HG03064 (cell line): Measurements from ENCODE around the gene MAP1LC3B2.
"Not testable (repeated sequence)": the region's sequence is repeated elsewhere in the genome, so short reads cannot be mapped to it uniquely, and the experiment has no call there.

Experiments
- ATAC-seq: cut with Tn5 transposase; IDR thresholded peaks from one replicate; pipeline ENCODE4 v1.9.1; 2021; ENCODE audit warnings: low read depth; ENCODE audit not compliant: unreplicated experiment

MAP1LC3B2 gene

DNA sequence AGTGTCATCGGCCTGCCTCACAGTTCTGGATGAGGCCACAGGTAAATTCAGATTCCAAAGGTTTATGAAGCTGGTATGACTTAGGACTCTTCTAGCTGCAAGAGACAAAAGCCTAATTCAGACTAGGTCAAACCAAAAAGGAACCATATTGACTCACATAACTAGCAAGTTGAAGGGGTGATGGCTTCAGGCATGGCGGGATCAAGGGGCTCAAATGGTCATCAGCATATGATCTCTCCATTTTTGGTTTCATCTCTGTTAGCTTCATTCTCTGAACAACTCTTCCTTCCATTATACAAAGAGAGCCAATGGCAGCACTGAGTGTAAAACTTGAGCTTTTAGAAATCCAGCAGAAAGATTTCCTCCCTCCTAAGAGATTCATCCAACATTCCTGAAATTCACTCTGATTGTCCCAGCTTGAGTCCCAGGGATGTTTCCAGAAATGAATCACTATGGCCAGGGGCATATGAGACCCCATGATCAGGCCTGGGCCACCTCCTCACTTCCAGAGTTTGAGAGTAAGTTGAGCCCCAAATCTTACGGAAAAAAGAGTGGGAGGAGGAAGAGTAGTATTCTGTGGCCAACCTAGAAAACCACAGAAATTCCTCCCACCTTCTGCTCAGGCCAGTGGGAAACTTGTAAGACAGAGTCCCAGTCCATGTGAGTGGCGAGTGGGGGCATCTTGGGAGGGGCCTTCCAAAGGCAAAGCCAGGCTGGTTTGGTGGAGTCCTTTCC lies 2.0 kb upstream of the MAP1LC3B2 start:
- ATAC-seq = no peak

DNA sequence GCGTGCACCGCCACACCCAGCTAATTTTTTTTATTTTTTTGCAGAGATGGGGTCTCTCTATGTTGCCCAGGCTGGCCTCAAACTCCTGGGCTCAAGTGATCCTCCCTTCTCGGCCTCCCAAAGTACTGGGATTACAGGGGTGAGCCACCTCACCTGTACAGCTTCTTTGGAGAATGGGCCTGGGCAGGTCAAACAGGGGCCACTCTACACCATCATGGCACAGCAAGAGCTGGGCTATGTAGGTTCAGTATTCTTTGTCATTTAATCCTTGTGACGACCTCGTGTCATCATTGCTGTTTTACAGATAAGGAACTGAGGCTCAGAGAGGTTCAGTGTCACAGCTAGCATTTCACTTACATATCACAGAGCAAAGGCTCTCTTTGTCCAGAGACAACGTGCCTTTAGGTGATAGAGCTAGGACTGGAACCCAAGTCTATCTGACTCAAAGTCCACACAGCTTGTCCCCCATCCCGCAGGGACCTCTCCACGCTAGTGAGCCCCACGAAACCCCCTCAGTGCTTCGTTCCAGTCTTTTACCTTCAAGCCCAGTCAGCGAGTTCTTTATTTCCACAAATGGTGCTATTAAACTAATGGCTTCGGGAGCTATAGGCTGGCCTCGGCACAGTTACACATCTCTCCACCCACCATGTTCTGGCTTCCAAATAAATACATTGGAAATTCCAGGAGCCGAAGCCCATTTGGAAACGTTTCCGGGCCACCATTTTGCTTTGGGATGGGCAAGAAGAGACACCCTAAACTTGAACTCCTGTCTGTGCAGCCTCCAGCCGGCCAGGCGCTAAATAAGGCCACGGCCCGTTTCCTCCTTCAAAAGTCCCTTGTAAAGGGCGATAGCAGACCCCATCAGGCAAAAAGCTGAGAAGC lies 660 bp upstream of the MAP1LC3B2 start:
- ATAC-seq = no peak

DNA sequence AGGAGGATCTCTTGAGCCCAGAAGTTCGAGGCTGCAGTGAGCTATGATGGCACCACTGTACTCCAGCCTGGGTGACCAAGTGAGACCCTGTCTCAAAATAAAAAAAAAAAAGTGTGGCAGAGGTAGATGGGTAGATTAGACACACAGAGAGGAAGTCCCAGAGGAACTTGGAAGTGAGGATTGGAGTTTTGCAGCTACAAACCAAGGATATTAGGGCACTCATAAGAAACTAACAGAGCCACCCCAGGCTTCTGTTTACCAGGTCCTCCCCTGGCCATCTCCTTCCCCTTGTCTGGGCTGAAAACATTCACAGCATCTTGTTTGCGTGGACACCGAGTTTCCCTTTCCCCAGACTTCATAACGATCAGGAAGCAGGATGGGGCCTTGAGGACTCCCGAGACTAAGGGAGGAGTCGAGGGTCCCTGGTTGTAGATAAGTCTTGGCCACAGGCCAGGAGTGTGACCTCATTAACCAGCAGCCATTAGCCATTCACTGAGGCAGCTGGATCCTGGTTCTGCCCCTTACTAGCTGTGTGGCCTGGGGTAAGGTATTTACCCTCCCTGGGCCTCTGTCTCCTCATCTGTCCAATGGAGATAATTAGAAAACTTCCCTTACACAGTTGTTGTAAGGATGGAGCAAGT lies 2.1 kb downstream of the MAP1LC3B2 start:
- no peak for ATAC-seq

DNA sequence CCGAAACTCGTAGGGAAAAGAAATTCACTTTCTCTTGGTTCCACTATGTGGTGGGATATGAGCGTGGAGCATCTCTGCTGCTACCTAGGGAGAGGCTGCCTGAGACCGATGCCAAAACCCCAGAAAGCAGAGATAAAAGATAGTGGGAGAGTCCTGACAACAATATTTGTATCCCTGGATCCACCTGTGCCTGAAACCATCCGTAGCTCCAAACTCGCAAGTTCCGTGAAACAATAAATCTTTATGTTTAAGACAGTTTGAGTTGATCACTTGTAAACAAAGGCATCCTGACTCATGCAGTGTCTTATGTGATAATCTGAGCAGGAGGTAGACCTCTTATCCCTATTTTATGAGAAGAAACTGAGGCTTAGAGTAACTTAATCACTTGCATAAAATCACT lies 2.9 kb downstream of the MAP1LC3B2 start:
- no peak for ATAC-seq

DNA sequence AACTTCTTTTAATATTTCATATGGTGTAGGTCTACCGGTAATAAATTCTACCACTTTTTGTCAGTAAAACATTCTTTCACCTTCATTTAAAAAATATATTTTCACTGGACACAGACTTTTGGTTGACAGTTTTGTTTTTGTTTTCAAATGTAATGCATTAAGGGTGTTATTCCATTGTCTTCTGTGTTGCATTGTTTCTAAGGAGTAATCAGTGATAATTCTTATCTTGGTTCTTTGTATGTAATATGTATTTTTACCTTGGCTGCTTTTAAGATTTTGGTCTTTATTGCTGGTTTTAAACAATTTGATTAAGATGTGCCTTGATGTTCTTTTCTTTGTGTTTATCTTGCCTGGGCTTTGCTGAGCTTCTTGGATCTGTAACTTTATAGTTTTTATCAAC lies 4.1 kb downstream of the MAP1LC3B2 start:
- no peak for ATAC-seq

DNA sequence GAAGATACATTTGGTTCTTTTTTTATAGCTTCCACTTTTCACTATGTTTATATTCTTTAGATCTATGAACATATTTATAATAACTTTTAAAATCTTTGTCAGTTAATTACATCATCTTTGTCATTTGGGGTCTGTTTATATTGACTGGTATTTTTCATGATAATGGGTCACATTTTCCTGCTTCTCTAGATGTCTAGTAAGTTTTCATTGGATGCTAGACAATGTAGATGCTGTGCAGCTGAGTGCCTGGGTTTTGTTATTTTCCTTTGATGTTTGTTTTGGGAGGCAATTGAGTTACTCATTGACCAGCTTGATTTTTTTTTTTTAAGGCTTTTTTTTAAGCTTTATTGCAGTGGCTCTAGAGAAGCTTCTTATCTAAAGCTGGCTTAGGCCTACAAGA lies 4.9 kb downstream of the MAP1LC3B2 start:
- ATAC-seq = no peak

DNA sequence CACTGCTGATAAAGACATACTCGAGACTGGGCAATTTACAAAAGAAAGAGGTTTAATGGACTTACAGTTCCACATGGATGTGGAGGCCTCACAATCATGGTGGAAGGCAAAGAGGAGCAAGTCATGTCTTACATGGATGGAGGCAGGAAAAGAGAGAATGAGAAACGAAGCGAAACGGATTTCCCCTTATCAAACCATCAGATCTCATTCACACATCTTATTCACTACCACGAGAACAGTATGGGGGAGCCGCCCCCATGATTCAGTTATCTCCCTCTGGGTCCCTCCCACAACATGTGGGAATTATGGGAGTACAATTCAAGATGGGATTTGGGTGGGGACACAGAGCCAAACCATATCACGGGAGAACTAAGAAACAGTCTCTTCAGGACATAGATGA lies 6.0 kb downstream of the MAP1LC3B2 start:
- not testable (repeated sequence) for ATAC-seq

DNA sequence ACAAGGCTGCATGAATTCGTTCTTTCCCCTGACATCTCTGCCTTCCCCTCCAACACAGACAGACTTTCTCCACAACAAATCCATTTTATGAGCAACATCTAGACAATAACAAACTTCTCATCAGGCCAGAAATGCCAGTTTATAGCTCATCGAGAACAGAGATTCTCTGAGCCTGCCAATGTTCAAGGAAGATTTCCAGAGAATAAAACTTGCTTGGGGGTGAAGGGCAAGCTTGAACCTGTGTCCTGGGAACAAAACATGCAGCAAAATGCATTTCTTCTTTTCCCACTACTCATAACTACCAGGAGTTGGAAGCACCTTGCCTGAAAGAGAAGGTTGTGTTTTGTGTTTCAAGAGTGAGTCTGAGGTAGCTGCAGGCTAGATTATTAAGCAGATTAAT lies 6.8 kb downstream of the MAP1LC3B2 start:
- no peak for ATAC-seq

DNA sequence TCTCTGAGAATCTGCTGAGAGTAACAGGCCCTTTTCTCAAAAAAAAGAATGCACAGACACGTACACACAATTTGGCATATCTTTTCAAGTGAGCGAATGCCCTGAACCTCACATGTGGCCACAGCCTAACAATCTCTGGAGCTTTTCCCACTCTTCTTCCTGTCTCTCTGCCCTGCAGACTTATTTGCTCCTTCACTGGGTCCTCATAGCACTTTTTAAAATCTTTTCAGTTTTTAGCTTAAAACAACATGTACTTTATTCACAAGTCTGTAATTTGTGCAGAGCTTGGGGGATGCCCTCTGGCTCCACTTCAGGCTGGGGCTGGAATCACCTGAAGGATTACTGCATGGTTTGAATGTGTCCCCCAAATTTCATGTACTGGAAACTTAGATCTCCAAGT lies 9.0 kb downstream of the MAP1LC3B2 start:
- ATAC-seq = no peak

DNA sequence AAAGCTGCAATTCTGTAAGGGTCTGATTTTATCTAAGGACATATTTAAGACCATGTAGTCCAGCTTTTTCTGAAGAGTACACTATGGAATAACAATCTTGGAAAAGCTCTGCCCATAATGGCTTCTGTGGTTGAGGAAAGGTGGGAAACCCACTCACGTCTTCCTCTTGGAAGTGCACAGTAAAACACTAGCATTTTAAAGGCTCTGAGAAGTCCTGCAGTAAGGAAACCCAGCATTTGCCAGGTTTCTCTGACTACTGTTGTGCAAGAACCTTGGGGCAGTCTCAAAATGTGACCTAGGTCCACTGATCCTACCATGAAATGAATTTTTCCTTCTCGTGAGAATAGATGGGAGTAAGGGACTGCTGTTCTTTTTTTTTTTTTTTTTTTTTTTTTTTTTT lies 11.9 kb downstream of the MAP1LC3B2 start:
- ATAC-seq = no peak

DNA sequence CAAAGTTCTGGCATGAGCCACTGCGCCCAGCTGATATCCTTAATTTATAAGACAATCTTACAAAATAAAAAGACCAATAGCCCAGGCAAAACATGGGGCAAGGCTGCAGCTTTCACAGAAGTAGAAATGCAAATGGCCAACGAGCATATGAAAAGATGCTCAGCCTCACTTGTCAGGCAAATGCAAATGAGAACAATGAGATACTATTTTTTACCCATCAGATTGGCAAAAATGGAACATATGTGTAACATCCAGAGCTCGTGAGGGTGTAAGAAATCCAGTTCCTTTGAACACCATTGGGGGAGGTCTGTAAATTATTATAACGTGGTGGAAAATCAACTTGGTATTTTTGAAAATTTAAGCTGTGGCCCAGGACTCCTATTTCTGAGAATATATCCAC lies 14.6 kb downstream of the MAP1LC3B2 start:
- ATAC-seq = no peak

DNA sequence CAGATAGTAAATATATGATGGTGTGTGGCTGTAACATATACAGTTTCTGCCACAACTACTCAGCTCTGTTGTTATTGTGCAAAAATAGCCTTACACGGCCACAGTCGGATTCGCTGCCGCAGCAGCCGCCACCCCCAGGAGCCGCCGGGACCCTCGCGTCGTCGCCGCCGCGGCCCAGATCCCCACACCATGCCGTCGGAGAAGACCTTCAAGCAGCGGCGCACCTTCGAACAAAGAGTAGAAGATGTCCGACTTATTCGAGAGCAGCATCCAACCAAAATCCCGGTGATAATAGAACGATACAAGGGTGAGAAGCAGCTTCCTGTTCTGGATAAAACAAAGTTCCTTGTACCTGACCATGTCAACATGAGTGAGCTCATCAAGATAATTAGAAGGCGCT lies 16.6 kb downstream of the MAP1LC3B2 start:
- ATAC-seq = not testable (repeated sequence)

DNA sequence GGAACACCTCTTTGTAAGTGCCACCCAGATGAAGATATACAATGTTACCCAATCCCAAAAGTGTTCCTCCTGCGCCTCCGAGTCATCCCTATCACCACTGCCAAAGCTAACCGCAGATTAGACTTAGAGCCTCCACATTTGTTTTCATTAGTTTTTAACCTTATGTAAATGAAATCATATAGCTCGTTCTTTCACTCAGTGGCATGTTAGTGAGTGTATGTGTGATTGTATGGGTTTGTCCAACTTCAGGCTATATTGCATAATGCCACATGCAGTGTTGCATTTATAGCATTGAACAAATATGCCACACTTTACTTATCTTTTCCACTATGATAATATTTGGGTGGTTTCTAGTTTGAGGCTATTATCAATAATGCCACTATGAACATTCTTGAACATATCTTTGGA lies 18.0 kb downstream of the MAP1LC3B2 start:
- no peak for ATAC-seq

DNA sequence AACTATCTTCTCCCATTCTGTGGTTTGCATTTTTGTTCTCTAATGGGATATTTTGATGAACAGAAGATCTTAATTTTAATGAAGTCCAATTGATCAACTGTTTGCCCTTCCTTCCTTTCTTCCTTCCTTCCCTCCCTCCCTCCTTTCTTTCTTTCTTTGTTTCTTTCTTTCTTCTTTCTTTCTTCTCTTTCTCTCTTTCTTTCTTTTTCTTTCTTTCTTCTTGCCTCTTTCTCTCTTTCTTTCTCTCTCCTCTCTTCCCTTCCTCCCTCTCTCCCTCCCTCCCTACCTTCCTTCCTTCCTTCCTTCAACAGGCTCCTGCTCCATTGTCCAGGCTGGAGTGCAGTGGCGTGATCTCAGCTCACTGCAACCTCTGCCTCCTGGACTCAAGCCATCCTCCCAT lies 18.9 kb downstream of the MAP1LC3B2 start:
- no peak for ATAC-seq

DNA sequence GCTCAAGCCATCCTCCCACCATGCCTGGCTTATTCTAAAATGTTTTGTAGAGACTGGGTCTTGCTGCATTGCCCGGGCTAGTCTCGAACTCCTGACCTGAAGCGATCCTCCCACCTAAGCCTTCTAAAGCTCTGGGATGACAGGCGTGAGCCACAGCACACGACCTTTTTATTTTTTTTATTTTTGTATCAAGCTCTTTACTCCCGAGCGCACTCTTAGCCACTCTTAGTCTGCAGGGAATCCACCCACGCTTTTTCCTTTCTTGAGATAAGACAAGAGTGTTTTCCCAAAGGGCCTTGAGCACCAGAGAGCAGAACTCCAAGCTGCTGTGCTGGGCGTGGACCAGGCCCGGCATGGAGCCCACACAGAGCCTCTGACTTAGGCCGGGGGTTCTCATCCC lies 23.4 kb downstream of the MAP1LC3B2 start:
- ATAC-seq = no peak

DNA sequence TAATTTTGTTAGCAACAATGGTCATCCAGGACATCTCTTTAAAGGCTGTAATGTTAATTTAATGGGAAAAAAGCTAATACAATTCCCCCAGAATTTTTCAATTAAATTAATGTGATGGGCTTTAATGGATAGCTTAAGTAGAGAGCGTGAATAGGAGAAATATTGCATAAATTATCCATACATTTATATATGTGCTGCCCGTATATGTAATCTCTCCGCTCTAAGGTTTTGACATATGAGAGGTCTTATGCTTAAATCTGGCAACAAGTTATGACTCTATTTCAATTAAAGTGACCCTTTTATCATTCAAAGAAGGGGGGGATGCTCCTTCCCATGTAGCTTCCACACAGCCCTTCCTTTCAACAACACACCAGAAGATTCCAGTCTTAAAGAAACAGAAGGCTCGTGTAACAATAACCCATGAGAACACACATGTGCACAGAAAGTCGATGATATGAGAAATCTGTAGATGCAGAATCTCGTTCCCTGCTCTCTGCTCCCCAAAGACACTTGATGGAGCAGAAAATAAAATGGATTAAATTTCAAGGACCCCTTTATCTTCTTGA lies 24.0 kb downstream of the MAP1LC3B2 start:
- no peak for ATAC-seq

DNA sequence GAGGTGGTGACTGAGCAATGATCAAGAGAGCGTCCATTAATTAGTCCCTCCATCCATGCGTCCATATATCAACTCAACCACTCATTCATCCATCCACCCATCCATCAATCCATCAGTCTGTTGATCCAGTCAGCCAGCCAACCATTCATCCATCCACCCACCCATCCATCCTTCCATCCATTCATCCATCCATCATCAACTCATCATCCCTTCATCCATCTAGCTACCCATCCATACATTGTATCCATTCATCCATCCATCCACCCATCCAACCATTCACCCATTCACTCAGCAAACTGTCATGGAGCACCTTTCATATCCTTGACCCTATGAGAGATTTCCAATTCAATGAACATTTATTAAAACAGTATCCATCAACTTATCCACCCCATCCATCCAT lies 28.1 kb downstream of the MAP1LC3B2 start:
- ATAC-seq = no peak

DNA sequence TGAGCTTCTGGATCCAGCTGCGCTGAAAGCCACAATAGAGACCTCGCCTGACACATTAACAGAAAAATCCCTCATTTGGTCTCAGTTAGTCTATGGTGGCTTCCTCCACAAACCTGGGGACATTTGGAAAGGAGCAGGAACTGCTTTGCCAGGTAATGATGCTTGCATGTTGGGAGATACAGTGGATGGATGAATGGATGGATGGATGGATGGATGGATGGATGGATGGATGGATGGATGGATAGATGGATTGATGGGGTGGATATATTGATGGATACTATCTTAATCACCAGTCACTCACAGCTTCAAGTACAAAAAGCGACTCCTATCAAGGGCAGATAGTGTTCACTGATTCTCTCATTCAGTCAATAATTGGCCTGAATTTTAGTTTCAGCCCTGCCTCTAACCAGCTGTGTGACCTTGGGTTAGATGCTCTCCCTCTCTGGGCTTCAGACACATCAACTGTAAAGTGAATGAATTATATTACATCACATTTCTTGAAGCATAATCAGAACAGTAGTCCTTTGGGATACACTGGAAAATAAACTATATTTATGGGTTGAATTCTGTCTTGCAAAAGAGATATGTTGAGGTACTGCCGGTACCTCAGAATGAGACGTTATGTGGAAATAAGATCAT lies 29.3 kb downstream of the MAP1LC3B2 start:
- ATAC-seq = no peak

DNA sequence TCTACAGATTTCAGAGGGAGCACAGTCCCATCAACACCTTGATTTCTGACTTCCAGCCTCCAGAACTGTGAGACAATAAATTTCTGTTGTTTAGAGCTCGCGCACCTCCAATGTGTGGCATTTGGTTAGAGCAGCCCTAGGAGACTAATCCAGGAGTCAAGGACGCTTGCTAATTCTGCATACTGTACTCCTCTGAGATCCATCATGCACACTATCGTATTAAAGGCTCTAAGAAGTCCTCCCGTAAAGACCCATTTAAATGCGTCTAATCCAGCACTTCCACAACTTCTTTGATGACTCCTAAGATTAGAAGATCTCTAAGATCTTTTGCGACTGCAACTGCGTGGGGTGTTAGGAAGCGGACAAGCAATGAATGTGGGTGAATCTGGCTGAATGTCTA lies 30.4 kb downstream of the MAP1LC3B2 start:
- no peak for ATAC-seq

DNA sequence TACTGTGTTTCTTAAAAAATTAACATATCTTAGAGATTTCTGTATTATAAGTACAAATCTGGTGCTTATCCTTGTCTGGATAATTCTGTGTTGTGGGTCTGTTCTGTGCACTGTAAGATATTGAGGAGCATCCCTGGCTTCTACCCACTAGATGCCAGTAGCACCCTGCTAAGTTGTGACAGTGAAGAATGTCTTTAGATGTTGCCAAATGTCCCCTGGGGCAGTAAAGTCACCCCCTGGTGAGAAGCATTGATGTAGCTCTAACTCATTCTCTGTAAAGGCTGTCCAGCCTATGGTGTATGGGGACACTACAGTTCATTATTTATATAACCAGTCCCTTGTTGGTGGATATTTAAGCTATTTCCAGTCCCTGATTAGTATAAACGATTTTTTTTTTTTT lies 31.4 kb downstream of the MAP1LC3B2 start:
- ATAC-seq = no peak
